IPS DF 6.9 (cell line): ENCODE results near the gene RXRA.

Source experiments
- DNase-seq: peaks from one replicate; pipeline ENCODE4 v3.0.0-alpha.2; 2013; ENCODE audit warnings: low read depth, low spot score
- H3K27ac ChIP-seq: one replicate; pipeline ENCODE4 v1.5.1; 2013; ENCODE audit warnings: low read length, control low read depth
- H3K27me3 ChIP-seq: 2 replicates; pipeline ENCODE4 v1.6.1; 2013; ENCODE audit warnings: mild to moderate bottlenecking, low read length; ENCODE audit not compliant: control insufficient read depth, insufficient read depth
- H3K36me3 ChIP-seq: 2 replicates; pipeline ENCODE4 v1.6.1; 2013; ENCODE audit warnings: low read length; ENCODE audit not compliant: control insufficient read depth, insufficient read depth
- H3K4me1 ChIP-seq: 2 replicates; pipeline ENCODE4 v1.6.1; 2013; ENCODE audit warnings: low read length; ENCODE audit not compliant: control insufficient read depth, insufficient read depth
- H3K4me3 ChIP-seq: 2 replicates; pipeline ENCODE4 v1.5.1; 2013; ENCODE audit warnings: mild to moderate bottlenecking, low read length
- H3K9me3 ChIP-seq: 2 replicates; pipeline ENCODE4 v1.6.1; 2013; ENCODE audit warnings: low read length, inconsistent platforms; ENCODE audit not compliant: control insufficient read depth, insufficient read depth
- WGBS: extraction: QIAGEN DNeasy Blood & Tissue Kit; methylation state at CpG from one replicate; pipeline ENCODE4 v1.1.7; 2013; ENCODE audit warnings: mixed read lengths, missing lambda C conversion rate; ENCODE audit not compliant: insufficient read length, insufficient coverage; 5-methylcytosine and 5-hydroxymethylcytosine counted together

RXRA gene

DNA sequence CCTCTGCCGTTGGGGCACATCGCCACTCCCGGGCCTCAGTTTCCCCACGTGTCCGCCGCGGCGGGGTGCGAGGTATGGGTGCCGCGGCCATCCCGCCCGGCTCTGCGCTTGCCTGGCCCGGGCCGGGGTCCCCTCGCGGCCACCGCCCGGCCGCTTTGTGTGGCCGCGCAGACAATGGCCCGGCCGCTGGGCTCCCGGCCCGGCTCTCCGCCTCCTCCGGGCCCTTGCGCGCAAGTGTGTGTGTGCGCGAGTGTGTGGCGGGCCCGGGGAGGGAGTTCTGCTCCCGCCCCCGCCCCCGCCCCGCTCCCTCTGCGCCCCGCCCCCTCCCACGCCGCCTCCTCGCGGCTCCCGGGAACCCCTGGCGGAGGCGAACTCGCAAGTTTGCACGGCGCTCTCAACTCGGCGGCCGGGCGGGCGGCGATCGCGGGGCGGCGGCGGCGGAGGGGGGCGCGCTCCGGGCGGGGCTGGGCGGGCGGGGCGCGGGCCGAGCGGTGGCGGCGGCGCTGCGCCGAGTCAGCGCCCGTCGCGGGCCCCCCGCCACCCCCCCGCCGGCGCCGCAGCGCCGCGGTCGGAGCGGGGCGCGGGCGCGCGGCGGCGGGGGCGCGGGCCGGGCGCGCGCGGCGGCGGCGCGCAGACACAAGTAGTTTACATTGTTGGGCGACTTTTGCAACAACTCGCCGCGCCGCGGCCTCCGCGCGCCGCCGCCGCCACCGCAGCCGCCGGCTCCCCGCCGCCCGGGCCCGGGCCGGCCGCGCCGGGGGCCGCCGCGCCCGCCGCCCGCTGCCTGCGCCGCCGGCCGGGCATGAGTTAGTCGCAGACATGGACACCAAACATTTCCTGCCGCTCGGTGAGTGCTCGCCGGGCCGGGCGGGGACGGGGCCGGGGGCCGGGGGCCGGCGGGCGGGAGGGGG is at the start of gene RXRA:
TSS of gene RXRA (plus strand) at position 643 of the 911 bp plus-strand sequence. CDS start at position 820, 177 bp downstream.
- H3K36me3 ChIP-seq: no peaks in the 10 kb centered on the region
- no peak for DNase-seq
- H3K4me3 ChIP-seq: peak within 1 kb of the TSS; percentile 53
- WGBS: no CpG with 5 or more reads among the region's 156 CpGs
- no peak within 1 kb of the TSS for H3K27ac ChIP-seq
- H3K9me3 ChIP-seq: no peaks in the 10 kb centered on the region
- peaks cover 7% of the 10 kb centered on the region for H3K4me1 ChIP-seq
- no peaks in the 10 kb centered on the region for H3K27me3 ChIP-seq

DNA sequence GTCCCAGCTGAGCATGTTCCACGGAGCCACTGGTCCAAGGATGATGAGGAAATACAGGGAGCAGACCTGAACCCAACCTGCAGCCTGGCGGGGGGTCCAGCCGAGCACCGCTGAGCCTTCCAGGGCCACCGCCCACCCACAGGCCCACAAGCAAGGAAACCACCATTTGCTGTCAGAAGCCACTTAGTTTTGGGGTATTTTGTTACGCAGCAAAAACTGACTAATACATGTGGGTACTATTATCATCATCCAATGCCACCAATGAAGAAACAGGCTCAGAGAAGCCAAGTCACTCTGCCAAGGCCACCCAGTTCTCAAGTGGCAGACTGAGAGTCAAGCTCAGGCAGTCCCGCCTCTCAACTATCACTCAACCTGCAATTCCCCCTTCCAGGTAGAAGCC is 48.0 kb upstream of the RXRA start:
- Histone ChIP-seq H3K4me1 (no peaks in the 10 kb centered on the region; the same call in 1 of the 2 replicates), H3K27ac (no peak overlapping the region), H3K4me3 (no peak overlapping the region), H3K36me3 (no peaks in the 10 kb centered on the region), H3K27me3 (no peaks in the 10 kb centered on the region), H3K9me3 (no peaks in the 10 kb centered on the region)
- DNase-seq: no peak
- no CpG with 5 or more reads among the region's 7 CpGs for WGBS

DNA sequence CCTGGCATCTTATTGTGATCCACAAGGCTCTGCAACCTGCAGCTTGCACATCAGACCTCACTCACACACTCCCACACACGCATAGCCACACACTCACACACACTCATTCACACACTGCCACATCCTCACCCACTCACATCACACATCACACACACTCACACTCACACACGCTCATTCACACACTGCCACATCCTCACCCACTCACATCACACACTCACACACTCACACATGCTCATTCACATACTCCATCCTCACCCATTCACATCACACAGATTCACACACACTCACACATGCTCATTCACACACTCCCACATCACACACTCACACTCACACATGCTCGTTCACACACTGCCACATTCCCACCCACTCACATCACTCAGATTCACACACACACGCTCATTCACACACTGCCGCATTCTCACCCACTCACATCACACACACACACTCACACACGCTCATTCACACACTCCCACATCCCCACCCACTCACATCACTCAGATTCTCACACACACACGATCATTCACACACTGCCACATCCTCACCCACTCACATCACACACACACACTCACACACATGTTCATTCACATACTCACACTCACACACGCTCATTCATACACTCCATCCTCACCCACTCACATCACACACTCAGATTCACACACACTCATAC is 47.1 kb upstream of the RXRA start:
- Histone ChIP-seq H3K36me3 (no peaks in the 10 kb centered on the region), H3K4me3 (no peak overlapping the region), H3K4me1 (no peaks in the 10 kb centered on the region; the same call in 1 of the 2 replicates), H3K27me3 (no peaks in the 10 kb centered on the region), H3K27ac (no peak overlapping the region), H3K9me3 (no peaks in the 10 kb centered on the region)
- WGBS: 100% methylated on average over 7 of the region's 8 CpGs
- DNase-seq: no peak

DNA sequence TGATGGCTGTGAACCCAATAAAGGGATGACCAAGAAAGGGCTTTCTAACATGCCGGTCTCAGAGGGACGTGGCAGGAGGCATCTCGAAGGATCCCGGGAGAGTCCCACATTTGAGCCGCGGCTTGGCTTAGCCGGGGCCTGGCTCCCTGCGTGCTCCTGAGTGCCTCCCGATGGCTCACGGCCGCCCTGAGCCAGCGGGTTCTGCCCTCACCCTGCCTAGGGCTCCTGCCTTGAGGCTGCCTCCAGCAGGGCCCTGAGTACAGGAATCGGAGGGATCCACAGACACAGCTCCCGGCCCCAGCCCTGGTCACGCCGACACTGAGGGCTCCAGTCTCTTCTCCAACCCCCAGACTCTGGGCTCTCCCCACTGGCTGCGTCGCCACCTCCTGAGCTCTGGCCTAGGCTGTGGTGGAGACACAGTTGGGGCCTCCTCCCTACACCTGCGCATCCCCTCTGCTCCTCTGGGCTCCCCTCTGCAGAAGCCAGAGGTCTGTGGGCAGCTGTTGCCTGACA is 44.1 kb upstream of the RXRA start:
- H3K9me3 ChIP-seq: no peaks in the 10 kb centered on the region
- H3K36me3 ChIP-seq: no peaks in the 10 kb centered on the region
- no peaks in the 10 kb centered on the region for H3K27me3 ChIP-seq
- no CpG with 5 or more reads among the region's 19 CpGs for WGBS
- no peak overlapping the region for H3K27ac ChIP-seq
- H3K4me1 ChIP-seq: no peaks in the 10 kb centered on the region; the same call in 1 of the 2 replicates
- H3K4me3 ChIP-seq: no peak overlapping the region
- no peak for DNase-seq

DNA sequence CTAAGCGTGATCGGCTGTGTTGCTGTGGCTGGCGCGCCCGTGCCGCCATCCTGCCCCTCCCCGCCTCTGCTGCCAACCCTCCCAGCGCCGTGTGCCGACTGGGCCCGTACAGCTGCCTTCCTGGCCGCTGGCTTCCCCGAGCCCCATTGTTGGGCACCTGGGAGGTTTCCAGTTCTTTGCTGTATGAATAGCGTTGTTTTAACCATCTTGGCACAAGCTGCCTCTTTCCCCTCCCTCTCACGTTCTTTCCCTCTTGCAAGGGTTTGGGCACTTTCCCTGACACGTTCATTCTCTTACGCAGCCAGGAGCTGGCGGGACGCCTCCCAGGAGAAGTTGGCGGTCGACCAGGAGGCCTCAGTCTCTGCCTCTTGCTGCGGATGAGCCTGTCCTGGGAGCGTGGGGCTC is 43.1 kb upstream of the RXRA start:
- no peak for DNase-seq
- no peaks in the 10 kb centered on the region for H3K27me3 ChIP-seq
- H3K4me3 ChIP-seq: no peak overlapping the region
- WGBS: no CpG with 5 or more reads among the region's 23 CpGs
- H3K36me3 ChIP-seq: no peaks in the 10 kb centered on the region
- H3K9me3 ChIP-seq: no peaks in the 10 kb centered on the region
- no peak overlapping the region for H3K27ac ChIP-seq
- no peaks in the 10 kb centered on the region; the same call in 1 of the 2 replicates for H3K4me1 ChIP-seq

DNA sequence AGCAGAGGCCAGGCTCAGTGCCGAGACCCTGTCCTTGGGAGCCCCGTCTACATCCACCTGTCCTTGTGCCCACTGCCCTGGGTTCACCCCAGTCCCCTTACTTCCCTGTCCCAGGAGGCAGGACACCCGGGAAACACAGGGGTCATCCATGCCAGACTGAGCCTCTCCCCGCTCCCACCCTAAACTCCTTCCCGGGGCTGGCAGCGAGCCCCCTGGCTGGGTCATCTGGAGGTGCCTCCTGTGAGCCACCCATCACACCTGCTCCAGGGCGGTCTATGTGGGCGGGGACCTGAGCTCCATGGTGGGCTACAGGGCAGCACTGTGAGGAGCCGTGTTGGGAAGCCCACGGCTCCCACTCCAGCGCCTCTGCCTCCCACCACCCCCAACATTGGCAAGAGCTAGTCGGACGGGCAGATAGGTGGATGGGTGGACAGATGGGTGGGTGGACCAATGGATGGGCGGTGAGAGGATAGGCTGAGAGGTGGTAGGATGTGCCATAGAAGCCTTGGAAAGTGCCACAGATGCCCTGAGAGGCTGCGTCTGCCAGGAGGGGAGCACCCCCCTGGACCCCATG is 42.5 kb upstream of the RXRA start:
- H3K36me3 ChIP-seq: no peaks in the 10 kb centered on the region
- no peak overlapping the region for H3K4me3 ChIP-seq
- WGBS: no CpG with 5 or more reads among the region's 15 CpGs
- no peaks in the 10 kb centered on the region for H3K9me3 ChIP-seq
- no peak overlapping the region for H3K27ac ChIP-seq
- no peaks in the 10 kb centered on the region for H3K27me3 ChIP-seq
- DNase-seq: no peak
- no peaks in the 10 kb centered on the region; the same call in 1 of the 2 replicates for H3K4me1 ChIP-seq

DNA sequence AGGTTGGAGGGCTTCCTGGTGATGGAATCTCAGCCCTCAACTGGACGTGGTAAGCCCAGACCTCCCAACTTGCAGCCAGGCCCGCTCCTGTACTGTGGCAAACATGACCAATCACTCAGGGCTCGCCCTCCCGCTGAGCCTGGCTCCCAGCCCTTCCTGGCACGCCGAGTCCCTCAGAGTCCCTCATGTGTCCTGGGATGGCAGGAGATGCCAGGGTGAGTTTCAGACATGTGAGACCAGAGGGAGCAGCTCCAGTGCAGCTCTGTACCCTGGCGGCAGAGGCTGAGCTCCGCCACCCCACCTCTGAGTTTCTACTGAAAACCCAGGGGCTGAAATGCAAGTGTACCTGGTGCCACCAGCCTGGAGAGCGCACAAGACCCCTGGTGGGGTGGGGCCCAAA is 42.0 kb upstream of the RXRA start:
- no peak overlapping the region for H3K27ac ChIP-seq
- no peak overlapping the region for H3K4me3 ChIP-seq
- no peaks in the 10 kb centered on the region for H3K27me3 ChIP-seq
- H3K9me3 ChIP-seq: no peaks in the 10 kb centered on the region
- no CpG with 5 or more reads among the region's 9 CpGs for WGBS
- no peaks in the 10 kb centered on the region for H3K36me3 ChIP-seq
- no peaks in the 10 kb centered on the region; the same call in 1 of the 2 replicates for H3K4me1 ChIP-seq
- no peak for DNase-seq

DNA sequence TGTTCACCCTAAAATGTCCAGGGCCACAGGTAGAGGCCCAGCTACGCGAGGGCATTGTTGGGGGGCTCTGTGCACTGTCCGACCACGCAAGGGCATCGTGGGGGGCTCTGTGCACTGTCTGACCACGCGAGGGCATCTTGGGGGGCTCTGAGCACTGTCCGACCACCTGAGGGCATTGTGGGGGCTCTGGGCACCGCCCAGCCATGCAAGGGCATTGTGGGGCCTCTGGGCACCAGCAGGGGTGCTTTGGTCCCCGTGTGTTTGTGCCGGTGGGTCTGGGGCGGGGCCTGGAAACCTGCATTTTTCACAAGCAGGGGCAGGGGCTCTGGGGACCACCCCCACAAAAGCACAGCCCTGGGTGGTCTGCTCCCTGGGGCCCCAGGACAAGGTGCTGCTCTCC is 41.5 kb upstream of the RXRA start:
- no CpG with 5 or more reads among the region's 12 CpGs for WGBS
- no peak overlapping the region for H3K27ac ChIP-seq
- no peak for DNase-seq
- H3K9me3 ChIP-seq: no peaks in the 10 kb centered on the region
- no peaks in the 10 kb centered on the region for H3K27me3 ChIP-seq
- H3K36me3 ChIP-seq: no peaks in the 10 kb centered on the region
- no peaks in the 10 kb centered on the region; the same call in 1 of the 2 replicates for H3K4me1 ChIP-seq
- no peak overlapping the region for H3K4me3 ChIP-seq

DNA sequence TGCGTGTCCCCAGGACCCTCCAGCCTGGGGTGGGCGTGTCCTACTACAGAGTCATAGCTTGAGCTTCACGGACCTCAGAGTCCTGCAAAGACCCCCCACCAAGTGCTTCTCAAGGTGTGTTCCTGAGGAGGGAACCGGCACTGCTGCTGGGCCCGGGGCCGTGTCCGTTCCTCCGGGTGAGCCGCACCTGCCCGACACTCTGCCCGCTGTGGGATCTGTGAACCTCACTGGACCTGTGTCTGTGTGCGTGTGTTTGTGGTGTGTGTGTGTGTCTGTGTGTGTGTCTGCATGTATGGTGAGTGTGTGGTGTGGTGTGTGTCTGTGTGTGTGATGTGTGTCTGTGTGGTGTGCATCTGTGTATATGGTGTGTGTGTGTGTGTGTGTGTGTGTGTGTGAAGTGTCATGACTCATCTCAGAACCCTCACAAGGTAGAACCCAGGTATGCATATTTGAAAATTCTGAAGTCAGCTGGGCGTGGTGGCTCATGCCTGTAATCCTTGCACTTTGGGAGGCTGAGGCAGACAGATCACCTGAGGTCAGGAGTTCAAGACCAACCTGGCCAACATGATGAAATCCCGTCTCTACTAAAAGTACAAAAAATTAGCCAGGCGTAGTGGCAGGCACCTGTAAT is 40.9 kb upstream of the RXRA start:
- no peaks in the 10 kb centered on the region for H3K36me3 ChIP-seq
- WGBS: no CpG with 5 or more reads among the region's 15 CpGs
- no peak overlapping the region for H3K4me3 ChIP-seq
- no peaks in the 10 kb centered on the region for H3K27me3 ChIP-seq
- H3K9me3 ChIP-seq: no peaks in the 10 kb centered on the region
- DNase-seq: no peak
- no peak overlapping the region for H3K27ac ChIP-seq
- no peaks in the 10 kb centered on the region; the same call in 1 of the 2 replicates for H3K4me1 ChIP-seq
